ENCODE results near the gene TIGD3. TPM values are rescaled to one million over a fixed set of nuclear protein-coding genes. Genes with fewer than 3 reads are reported as not detected.
A peak's percentile ranks its signal among the peaks of the same experiment; 100 is the strongest.

The TIGD3 gene
- total and polyA plus RNA-seq, 4 donors, result 0.08 to 0.33 (median 0.17) TPM; not detected in 1

GRCh38 chr11:65341856-65342255 lies 12.7 kb upstream of the TIGD3 start:
- no peak for DNase-seq (ENCODE audit: low spot score)
- H3K9me3 ChIP-seq (ENCODE audit: control insufficient read depth in 4 of 4, low read length in 3 of 4), result no peaks in the 10 kb centered on the region
- H3K27me3 ChIP-seq (ENCODE audit: control insufficient read depth in 4 of 4, insufficient read depth in 4 of 4, low read length in 3 of 4), result no peaks in the 10 kb centered on the region
- WGBS, result 98% methylated on average over 3 of the region's 3 CpGs
- TF ChIP-seq ZBTB33 (IDR thresholded peaks at IDR 0.05) (no peak), HNF4G (IDR thresholded peaks at IDR 0.05) (no peak)
- H3K4me3 ChIP-seq (ENCODE audit: low read depth in 1 of 3, low read length in 3 of 3), result no peak overlapping the region
- H3K9ac ChIP-seq (ENCODE audit: low read depth in 1 of 2, low read length in 2 of 2), result no peak overlapping the region
- H3K4me1 ChIP-seq (ENCODE audit: control insufficient read depth in 4 of 4, insufficient read depth in 4 of 4, low read length in 3 of 4), result no peaks in the 10 kb centered on the region
- H3K27ac ChIP-seq (ENCODE audit: low read depth in 1 of 2, low read length in 2 of 2), result no peak overlapping the region
- peaks cover 12 to 61% (median 58%) of the 10 kb centered on the region in 4 donors for H3K36me3 ChIP-seq (ENCODE audit: control insufficient read depth in 4 of 4, insufficient read depth in 3 of 4, low read depth in 1 of 4, low read length in 3 of 4)

- Histone ChIP-seq H3K36me3 (ENCODE audit: control insufficient read depth in 4 of 4, insufficient read depth in 3 of 4, low read depth in 1 of 4, low read length in 3 of 4) (peaks cover 3 to 47% (median 37%) of the 10 kb centered on the region in 4 donors), H3K27me3 (ENCODE audit: control insufficient read depth in 4 of 4, insufficient read depth in 4 of 4, low read length in 3 of 4) (no peaks in the 10 kb centered on the region), H3K9me3 (ENCODE audit: control insufficient read depth in 4 of 4, low read length in 3 of 4) (no peaks in the 10 kb centered on the region), H3K9ac (ENCODE audit: low read depth in 1 of 2, low read length in 2 of 2) (no peak overlapping the region), H3K4me1 (ENCODE audit: control insufficient read depth in 4 of 4, insufficient read depth in 4 of 4, low read length in 3 of 4) (peaks cover 0 to 19% (median 10%) of the 10 kb centered on the region in 4 donors), H3K4me3 (ENCODE audit: low read depth in 1 of 3, low read length in 3 of 3) (no peak overlapping the region), H3K27ac (ENCODE audit: low read depth in 1 of 2, low read length in 2 of 2) (no peak overlapping the region)
- no peak for DNase-seq (ENCODE audit: low spot score)
- no peak for TF ChIP-seq TAF1 (conservative IDR thresholded peaks at IDR 0.05)
- WGBS, result 95% methylated on average over 2 of the region's 2 CpGs
Observed at GRCh38 chr11:65351511-65351910, 3.0 kb upstream of the TIGD3 start.

GRCh38 chr11:65352783-65353182 lies 1.8 kb upstream of the TIGD3 start:
- Histone ChIP-seq H3K9me3 (ENCODE audit: control insufficient read depth in 4 of 4, low read length in 3 of 4) (no peaks in the 10 kb centered on the region), H3K27ac (ENCODE audit: low read depth in 1 of 2, low read length in 2 of 2) (no peak overlapping the region), H3K4me1 (ENCODE audit: control insufficient read depth in 4 of 4, insufficient read depth in 4 of 4, low read length in 3 of 4) (peaks cover 0 to 24% (median 13%) of the 10 kb centered on the region in 4 donors), H3K4me3 (ENCODE audit: low read depth in 1 of 3, low read length in 3 of 3) (no peak overlapping the region), H3K27me3 (ENCODE audit: control insufficient read depth in 4 of 4, insufficient read depth in 4 of 4, low read length in 3 of 4) (no peaks in the 10 kb centered on the region), H3K9ac (ENCODE audit: low read depth in 1 of 2, low read length in 2 of 2) (no peak overlapping the region), H3K36me3 (ENCODE audit: control insufficient read depth in 4 of 4, insufficient read depth in 3 of 4, low read depth in 1 of 4, low read length in 3 of 4) (peaks cover 0 to 39% (median 30%) of the 10 kb centered on the region in 4 donors)
- no peak for DNase-seq (ENCODE audit: low spot score)
- TF ChIP-seq FOXA1 (IDR thresholded peaks at IDR 0.05), result no peak
- TF ChIP-seq CTCF (IDR thresholded peaks at IDR 0.05; ENCODE audit: low read depth, low read length, missing input control), result peak; percentile 9
- 86% methylated on average over 3 of the region's 3 CpGs for WGBS

- Histone ChIP-seq H3K9ac (ENCODE audit: low read depth in 1 of 2, low read length in 2 of 2) (no peak overlapping the region), H3K27ac (ENCODE audit: low read depth in 1 of 2, low read length in 2 of 2) (no peak overlapping the region), H3K36me3 (ENCODE audit: control insufficient read depth in 4 of 4, insufficient read depth in 3 of 4, low read depth in 1 of 4, low read length in 3 of 4) (peaks cover 0 to 34% (median 26%) of the 10 kb centered on the region in 4 donors), H3K9me3 (ENCODE audit: control insufficient read depth in 4 of 4, low read length in 3 of 4) (no peaks in the 10 kb centered on the region), H3K4me3 (ENCODE audit: low read depth in 1 of 3, low read length in 3 of 3) (no peak overlapping the region), H3K27me3 (ENCODE audit: control insufficient read depth in 4 of 4, insufficient read depth in 4 of 4, low read length in 3 of 4) (no peaks in the 10 kb centered on the region), H3K4me1 (ENCODE audit: control insufficient read depth in 4 of 4, insufficient read depth in 4 of 4, low read length in 3 of 4) (peaks cover 3 to 30% (median 18%) of the 10 kb centered on the region in 4 donors)
- WGBS, result 92% methylated on average over 7 of the region's 7 CpGs
- DNase-seq (ENCODE audit: low spot score), result no peak
- TF ChIP-seq REST (IDR thresholded peaks at IDR 0.05) (no peak), EGR1 (IDR thresholded peaks at IDR 0.05; ENCODE audit: low read depth in 2 of 2) (no peak), JUND (IDR thresholded peaks at IDR 0.05) (no peak), RXRA (IDR thresholded peaks at IDR 0.05) (no peak), MAX (IDR thresholded peaks at IDR 0.05) (no peak), SP1 (IDR thresholded peaks at IDR 0.05) (no peak), FOXA2 (IDR thresholded peaks at IDR 0.05) (no peak)
Observed at GRCh38 chr11:65353376-65353775, 1.2 kb upstream of the TIGD3 start.

All from liver (tissue), 9 donors.